ENCODE data around the gene SCAP. TPM values are rescaled to one million over a fixed set of nuclear protein-coding genes. Genes with fewer than 3 reads are reported as not detected.

Gene SCAP
- total RNA-seq, 2 experiments from 2014 or later: 68.1 to 71.4 TPM

- Mint-ChIP-seq H3K36me3 (ENCODE audit: low read depth) (peaks cover 30% of the 10 kb centered on the region), H3K9me3 (no peaks in the 10 kb centered on the region), H3K27me3 (no peaks in the 10 kb centered on the region), H3K27ac (peak overlapping the region; percentile 64), H3K4me1 (peaks cover 6% of the 10 kb centered on the region), H3K4me3 (no peak overlapping the region)
- POLR2A ChIA-PET: no interaction called here
- DNase-seq: no peak
- CTCF ChIA-PET: interaction anchor here (1.1 kb wide), 1 partner anchor 11 kb away, joined by 3 read pairs; no protein-coding TSS in a partner anchor
Observed at GRCh38 chr3:47416041-47416440, 59.7 kb downstream of the SCAP start.

- ChIA-PET CTCF (interaction anchor here (1.1 kb wide), 1 partner anchor 10 kb away, joined by 3 read pairs; no protein-coding TSS in a partner anchor), POLR2A (no interaction called here)
- Mint-ChIP-seq H3K9me3 (no peaks in the 10 kb centered on the region), H3K27me3 (no peaks in the 10 kb centered on the region), H3K4me3 (no peak overlapping the region), H3K27ac (peak overlapping the region; percentile 43), H3K36me3 (ENCODE audit: low read depth) (peaks cover 26% of the 10 kb centered on the region), H3K4me1 (no peaks in the 10 kb centered on the region)
- no peak for DNase-seq
Observed at GRCh38 chr3:47414666-47415587, 60.8 kb downstream of the SCAP start.

GRCh38 chr3:47414161-47414564 lies 61.6 kb downstream of the SCAP start:
- H3K4me3 Mint-ChIP-seq: no peak overlapping the region
- DNase-seq: no peak
- H3K4me1 Mint-ChIP-seq: no peaks in the 10 kb centered on the region
- ChIA-PET CTCF (interaction anchor here (2.2 kb wide), 1 partner anchor 7 kb away, joined by 14 read pairs; no protein-coding TSS in a partner anchor), POLR2A (no interaction called here)
- no peaks in the 10 kb centered on the region for H3K27me3 Mint-ChIP-seq
- H3K27ac Mint-ChIP-seq: no peak overlapping the region
- no peaks in the 10 kb centered on the region for H3K9me3 Mint-ChIP-seq
- H3K36me3 Mint-ChIP-seq (ENCODE audit: low read depth): peaks cover 26% of the 10 kb centered on the region

GRCh38 chr3:47413751-47414150 lies 62.0 kb downstream of the SCAP start:
- no peak for DNase-seq
- Mint-ChIP-seq H3K36me3 (ENCODE audit: low read depth) (peaks cover 22% of the 10 kb centered on the region), H3K27ac (no peak overlapping the region), H3K4me3 (no peak overlapping the region), H3K9me3 (no peaks in the 10 kb centered on the region), H3K4me1 (no peaks in the 10 kb centered on the region), H3K27me3 (no peaks in the 10 kb centered on the region)
- POLR2A ChIA-PET: no interaction called here
- CTCF ChIA-PET: interaction anchor here (2.2 kb wide), 1 partner anchor 8 kb away, joined by 14 read pairs; no protein-coding TSS in a partner anchor

- H3K36me3 Mint-ChIP-seq (ENCODE audit: low read depth): peaks cover 22% of the 10 kb centered on the region
- H3K9me3 Mint-ChIP-seq: no peaks in the 10 kb centered on the region
Observed at GRCh38 chr3:47412842-47413520, 62.8 kb downstream of the SCAP start.

GRCh38 chr3:47412453-47412756 lies 63.3 kb downstream of the SCAP start:
- Mint-ChIP-seq H3K27ac (no peak overlapping the region), H3K36me3 (ENCODE audit: low read depth) (peaks cover 26% of the 10 kb centered on the region), H3K9me3 (no peaks in the 10 kb centered on the region), H3K27me3 (no peaks in the 10 kb centered on the region), H3K4me1 (no peaks in the 10 kb centered on the region), H3K4me3 (no peak overlapping the region)
- POLR2A ChIA-PET: no interaction called here
- CTCF ChIA-PET: interaction anchor here (1.1 to 2.2 kb wide), 2 partner anchors 7 to 9 kb away, joined by 3 to 14 read pairs; no protein-coding TSS in a partner anchor
- no peak for DNase-seq

More at GRCh38 chr3:47412842-47413520, 62.8 kb downstream of the SCAP start:
- Mint-ChIP-seq H3K4me1 (no peaks in the 10 kb centered on the region), H3K4me3 (no peak overlapping the region), H3K27me3 (no peaks in the 10 kb centered on the region), H3K27ac (peak overlapping the region; percentile 71)
- POLR2A ChIA-PET: interaction anchor here (0.5 kb wide), 1 partner anchor 206 kb away, joined by 4 read pairs; no protein-coding TSS in a partner anchor
- DNase-seq: no peak
- CTCF ChIA-PET: interaction anchor here (1.1 to 2.2 kb wide), 2 partner anchors 8 kb away, joined by 3 to 14 read pairs; no protein-coding TSS in a partner anchor

- Mint-ChIP-seq H3K4me3 (no peak overlapping the region), H3K9me3 (no peaks in the 10 kb centered on the region), H3K27ac (no peak overlapping the region), H3K36me3 (ENCODE audit: low read depth) (peaks cover 24% of the 10 kb centered on the region), H3K4me1 (no peaks in the 10 kb centered on the region), H3K27me3 (no peaks in the 10 kb centered on the region)
- ChIA-PET POLR2A (no interaction called here), CTCF (interaction anchor here (2.2 kb wide), 1 partner anchor 10 kb away, joined by 14 read pairs; no protein-coding TSS in a partner anchor)
- no peak for DNase-seq
Observed at GRCh38 chr3:47411696-47412452, 63.9 kb downstream of the SCAP start.

GRCh38 chr3:47410801-47411646 lies 64.7 kb downstream of the SCAP start:
- Mint-ChIP-seq H3K27me3 (no peaks in the 10 kb centered on the region), H3K9me3 (no peaks in the 10 kb centered on the region), H3K27ac (no peak overlapping the region), H3K4me3 (no peak overlapping the region), H3K36me3 (ENCODE audit: low read depth) (peaks cover 19% of the 10 kb centered on the region), H3K4me1 (peaks cover 5% of the 10 kb centered on the region)
- CTCF ChIA-PET: no interaction called here
- no peak for DNase-seq
- POLR2A ChIA-PET: no interaction called here

- H3K27ac Mint-ChIP-seq: no peak overlapping the region
- peaks cover 15% of the 10 kb centered on the region for H3K36me3 Mint-ChIP-seq (ENCODE audit: low read depth)
- DNase-seq: no peak
- POLR2A ChIA-PET: no interaction called here
- CTCF ChIA-PET: interaction anchor here (0.7 kb wide), 1 partner anchor 714 kb away, joined by 3 read pairs; no protein-coding TSS in a partner anchor
- no peaks in the 10 kb centered on the region for H3K27me3 Mint-ChIP-seq
- peaks cover 8% of the 10 kb centered on the region for H3K4me1 Mint-ChIP-seq
- H3K9me3 Mint-ChIP-seq: no peaks in the 10 kb centered on the region
- H3K4me3 Mint-ChIP-seq: no peak overlapping the region
Observed at GRCh38 chr3:47410417-47410720, 65.4 kb downstream of the SCAP start.

GRCh38 chr3:47409688-47410416 lies 65.9 kb downstream of the SCAP start:
- CTCF ChIA-PET: interaction anchor here (0.6 to 1.2 kb wide), 5 partner anchors 11 to 714 kb away, joined by 3 to 4 read pairs (median 3); no protein-coding TSS in a partner anchor
- Mint-ChIP-seq H3K4me3 (no peak overlapping the region), H3K27ac (no peak overlapping the region), H3K9me3 (no peaks in the 10 kb centered on the region), H3K27me3 (no peaks in the 10 kb centered on the region), H3K36me3 (ENCODE audit: low read depth) (peaks cover 15% of the 10 kb centered on the region), H3K4me1 (peaks cover 8% of the 10 kb centered on the region)
- DNase-seq: no peak
- POLR2A ChIA-PET: no interaction called here

GRCh38 chr3:47409284-47409683 lies 66.5 kb downstream of the SCAP start:
- peaks cover 15% of the 10 kb centered on the region for H3K36me3 Mint-ChIP-seq (ENCODE audit: low read depth)
- ChIA-PET POLR2A (no interaction called here), CTCF (interaction anchor here (0.6 to 1.2 kb wide), 4 partner anchors 11 to 382 kb away, joined by 3 to 4 read pairs (median 3); no protein-coding TSS in a partner anchor)

More at GRCh38 chr3:47409284-47409683, 66.5 kb downstream of the SCAP start:
- Mint-ChIP-seq H3K4me3 (no peak overlapping the region), H3K9me3 (no peaks in the 10 kb centered on the region), H3K4me1 (peaks cover 8% of the 10 kb centered on the region), H3K27ac (no peak overlapping the region), H3K27me3 (no peaks in the 10 kb centered on the region)
- DNase-seq: no peak
